ENCODE results near the gene MAP3K19.

MAP3K19 gene

DNA sequence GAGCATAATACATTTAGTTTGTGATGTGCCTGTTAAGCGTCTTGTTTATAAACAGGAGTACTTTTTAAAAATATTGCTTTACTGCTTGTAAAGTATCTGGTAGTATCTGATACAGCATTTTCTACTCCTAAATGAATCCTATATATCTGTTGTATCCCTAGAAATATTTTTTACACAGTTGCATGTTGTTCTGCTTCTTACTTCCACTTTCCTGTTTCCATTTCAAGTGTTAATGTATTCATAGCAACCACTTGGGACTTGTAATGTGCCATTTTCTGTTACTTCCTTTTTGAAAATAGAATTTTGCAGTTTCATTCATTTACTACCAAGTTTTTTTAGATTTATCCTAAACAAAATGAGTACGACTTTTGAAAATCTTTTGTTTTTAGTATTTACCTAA, 103.7 kb downstream of the MAP3K19 start:
- Mint-ChIP-seq H3K4me1 (no peaks in the 10 kb centered on the region), H3K9me3 (no peaks in the 10 kb centered on the region), H3K36me3 (ENCODE audit: low read depth) (peaks cover 56% of the 10 kb centered on the region), H3K27me3 (ENCODE audit: low read depth) (no peaks in the 10 kb centered on the region), H3K4me3 (no peak overlapping the region), H3K27ac (no peak overlapping the region)
- TF ChIP-seq, protein P1, sequence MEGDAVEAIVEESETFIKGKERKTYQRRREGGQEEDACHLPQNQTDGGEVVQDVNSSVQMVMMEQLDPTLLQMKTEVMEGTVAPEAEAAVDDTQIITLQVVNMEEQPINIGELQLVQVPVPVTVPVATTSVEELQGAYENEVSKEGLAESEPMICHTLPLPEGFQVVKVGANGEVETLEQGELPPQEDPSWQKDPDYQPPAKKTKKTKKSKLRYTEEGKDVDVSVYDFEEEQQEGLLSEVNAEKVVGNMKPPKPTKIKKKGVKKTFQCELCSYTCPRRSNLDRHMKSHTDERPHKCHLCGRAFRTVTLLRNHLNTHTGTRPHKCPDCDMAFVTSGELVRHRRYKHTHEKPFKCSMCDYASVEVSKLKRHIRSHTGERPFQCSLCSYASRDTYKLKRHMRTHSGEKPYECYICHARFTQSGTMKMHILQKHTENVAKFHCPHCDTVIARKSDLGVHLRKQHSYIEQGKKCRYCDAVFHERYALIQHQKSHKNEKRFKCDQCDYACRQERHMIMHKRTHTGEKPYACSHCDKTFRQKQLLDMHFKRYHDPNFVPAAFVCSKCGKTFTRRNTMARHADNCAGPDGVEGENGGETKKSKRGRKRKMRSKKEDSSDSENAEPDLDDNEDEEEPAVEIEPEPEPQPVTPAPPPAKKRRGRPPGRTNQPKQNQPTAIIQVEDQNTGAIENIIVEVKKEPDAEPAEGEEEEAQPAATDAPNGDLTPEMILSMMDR (IDR thresholded peaks at IDR 0.05; ENCODE audit: unreplicated experiment in 3 of 3), result no peak

DNA sequence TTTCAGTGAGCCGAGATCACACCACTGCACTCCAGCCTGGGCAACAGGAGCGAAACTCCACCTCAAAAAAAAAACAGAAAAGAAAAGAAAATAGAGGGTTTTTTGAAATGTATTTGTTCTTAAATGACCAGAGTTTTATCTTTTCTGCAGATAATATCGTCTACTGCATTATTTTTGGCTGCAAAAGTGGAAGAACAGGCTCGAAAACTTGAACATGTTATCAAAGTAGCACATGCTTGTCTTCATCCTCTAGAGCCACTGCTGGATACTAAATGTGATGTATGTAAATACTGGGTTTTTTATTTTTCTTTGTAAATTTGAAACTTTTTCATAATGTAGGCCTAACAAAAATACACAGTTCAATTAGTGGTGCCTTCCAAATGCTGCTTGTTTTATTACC, 110.6 kb downstream of the MAP3K19 start:
- peaks cover 44% of the 10 kb centered on the region for H3K36me3 Mint-ChIP-seq (ENCODE audit: low read depth)
- H3K9me3 Mint-ChIP-seq, result no peaks in the 10 kb centered on the region
- no peak overlapping the region for H3K27ac Mint-ChIP-seq
- no peak overlapping the region for H3K4me3 Mint-ChIP-seq
- peaks cover 18% of the 10 kb centered on the region for H3K4me1 Mint-ChIP-seq
- TF ChIP-seq, protein P1 (IDR thresholded peaks at IDR 0.05; ENCODE audit: unreplicated experiment in 3 of 3), result no peak
- no peaks in the 10 kb centered on the region for H3K27me3 Mint-ChIP-seq (ENCODE audit: low read depth)

DNA sequence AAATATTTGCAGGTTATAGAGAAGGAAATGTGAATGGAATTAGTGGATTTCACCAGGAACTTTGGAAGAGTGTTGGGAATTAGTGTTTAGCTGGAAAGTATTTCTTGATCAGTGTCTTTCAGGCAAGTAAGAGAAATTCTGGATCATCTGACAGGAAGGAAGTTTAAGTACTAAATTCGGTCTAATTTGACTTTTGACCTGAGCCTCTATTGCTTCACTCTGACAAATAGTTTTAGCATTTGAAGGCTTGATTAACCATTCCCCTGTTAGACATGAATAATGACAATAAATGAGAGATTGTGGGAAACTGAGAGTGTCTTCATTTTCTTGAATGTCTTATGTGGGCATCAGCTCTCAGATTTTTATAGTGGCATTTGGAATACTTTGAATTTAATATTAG, 112.6 kb downstream of the MAP3K19 start:
- TF ChIP-seq, protein P1 (IDR thresholded peaks at IDR 0.05; ENCODE audit: unreplicated experiment in 3 of 3), result no peak
- Mint-ChIP-seq H3K27me3 (ENCODE audit: low read depth) (no peaks in the 10 kb centered on the region), H3K27ac (peak overlapping the region in 1 of 3 experiments; percentile 7), H3K9me3 (no peaks in the 10 kb centered on the region), H3K36me3 (ENCODE audit: low read depth) (peaks cover 49% of the 10 kb centered on the region), H3K4me3 (no peak overlapping the region), H3K4me1 (peaks cover 18% of the 10 kb centered on the region)

DNA sequence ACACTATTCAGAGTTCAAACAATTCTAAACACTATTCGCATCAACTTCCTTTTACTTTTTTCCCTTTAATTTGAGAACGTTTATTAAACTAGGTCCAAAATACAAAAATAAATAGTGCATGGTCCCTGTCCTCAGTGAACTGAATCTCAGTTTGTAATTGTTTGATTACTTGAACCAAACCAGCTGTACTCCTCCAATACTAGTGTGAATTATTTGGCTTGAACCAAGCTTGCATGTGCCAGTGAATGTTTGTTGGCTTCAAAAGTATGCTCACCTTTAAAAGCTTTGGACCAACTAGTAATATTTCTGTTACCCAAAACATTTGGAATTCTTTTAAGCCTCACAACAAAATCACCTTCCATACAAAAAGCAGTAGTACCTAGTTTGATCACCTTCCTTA, 113.1 kb downstream of the MAP3K19 start:
- H3K9me3 Mint-ChIP-seq, result no peaks in the 10 kb centered on the region
- H3K4me3 Mint-ChIP-seq, result no peak overlapping the region
- no peaks in the 10 kb centered on the region for H3K27me3 Mint-ChIP-seq (ENCODE audit: low read depth)
- H3K27ac Mint-ChIP-seq, result peak overlapping the region in 1 of 3 experiments; percentile 7
- H3K4me1 Mint-ChIP-seq, result peaks cover 18% of the 10 kb centered on the region
- TF ChIP-seq, protein P1 (IDR thresholded peaks at IDR 0.05; ENCODE audit: unreplicated experiment in 3 of 3), result no peak
- peaks cover 47% of the 10 kb centered on the region for H3K36me3 Mint-ChIP-seq (ENCODE audit: low read depth)

DNA sequence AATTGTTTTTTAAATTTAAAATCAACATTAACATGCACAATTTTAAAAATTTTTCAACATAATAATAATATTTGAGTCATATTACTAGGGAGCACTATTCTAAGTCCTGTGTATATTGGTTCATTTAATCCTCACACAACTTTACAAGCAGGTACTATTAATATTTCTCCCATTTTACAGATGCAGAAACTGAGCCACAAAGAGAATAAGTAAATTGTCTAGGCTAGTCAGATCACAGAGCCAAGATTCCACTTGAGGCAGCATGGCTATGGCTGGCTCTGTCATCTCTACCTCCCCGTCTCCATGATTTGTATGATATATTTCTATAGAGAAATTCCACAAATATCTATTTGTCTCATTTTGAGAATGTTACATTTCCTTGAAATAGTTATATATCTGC, 113.5 kb downstream of the MAP3K19 start:
- no peaks in the 10 kb centered on the region for H3K9me3 Mint-ChIP-seq
- no peaks in the 10 kb centered on the region for H3K27me3 Mint-ChIP-seq (ENCODE audit: low read depth)
- H3K27ac Mint-ChIP-seq, result no peak overlapping the region
- peaks cover 18% of the 10 kb centered on the region for H3K4me1 Mint-ChIP-seq
- peaks cover 44% of the 10 kb centered on the region for H3K36me3 Mint-ChIP-seq (ENCODE audit: low read depth)
- H3K4me3 Mint-ChIP-seq, result no peak overlapping the region
- TF ChIP-seq, protein P1 (IDR thresholded peaks at IDR 0.05; ENCODE audit: unreplicated experiment in 3 of 3), result no peak

DNA sequence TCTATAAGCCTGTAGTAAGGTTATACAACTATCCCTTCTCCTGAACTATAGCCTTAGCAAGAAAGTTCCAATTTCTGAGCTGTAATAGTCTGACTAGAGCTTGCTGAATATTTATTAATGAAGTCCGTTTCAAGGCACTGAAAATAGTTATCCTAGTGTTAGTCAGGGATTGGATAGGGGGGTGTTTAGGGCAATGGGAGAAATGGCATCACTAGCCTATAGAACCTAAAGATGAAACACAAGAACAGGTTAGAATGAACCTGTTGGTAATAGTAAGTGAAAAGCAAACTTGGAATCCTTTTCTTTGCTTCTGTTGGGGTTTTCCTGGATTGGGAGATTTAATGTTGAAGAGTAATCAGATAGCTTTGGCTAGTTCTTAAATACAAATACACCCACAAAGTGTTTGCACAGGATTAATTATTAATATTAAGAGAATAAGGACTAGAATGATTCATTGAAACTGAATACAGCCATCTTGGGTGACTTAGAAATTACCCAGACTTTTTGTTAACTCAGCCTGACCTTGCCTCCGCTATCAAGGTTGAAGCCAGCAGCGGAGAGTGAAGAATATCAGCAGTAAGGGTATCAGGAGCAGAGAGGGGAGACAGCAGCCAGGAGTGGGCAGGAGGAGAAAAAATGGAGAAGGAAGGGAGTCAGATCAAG, 114.3 kb downstream of the MAP3K19 start:
- H3K4me1 Mint-ChIP-seq, result peaks cover 18% of the 10 kb centered on the region
- peak overlapping the region in 1 of 3 experiments; percentile 6 for H3K27ac Mint-ChIP-seq
- TF ChIP-seq, protein P1 (IDR thresholded peaks at IDR 0.05; ENCODE audit: unreplicated experiment in 3 of 3), result no peak
- peaks cover 42% of the 10 kb centered on the region for H3K36me3 Mint-ChIP-seq (ENCODE audit: low read depth)
- no peaks in the 10 kb centered on the region for H3K9me3 Mint-ChIP-seq
- no peaks in the 10 kb centered on the region for H3K27me3 Mint-ChIP-seq (ENCODE audit: low read depth)
- H3K4me3 Mint-ChIP-seq, result no peak overlapping the region

Data from nephron (organoid).